ENCODE measurements around the gene ACTR1B.

- TF ChIP-seq CTCF (IDR thresholded peaks at IDR 0.05; ENCODE audit: insufficient read depth, low read length) = no peak
- TF ChIP-seq GABPA (IDR thresholded peaks at IDR 0.05; ENCODE audit: low read depth) = no peak
Observed at GRCh38 chr2:97712693-97713295, 49.0 kb upstream of the ACTR1B start.

All from HL-60 (cell line).